Activated naive CD4-positive, alpha-beta T cell treated with anti-CD3 and anti-CD28 coated beads, Interleukin-2, amount 10 ng/mL, durations not matched to agents 7 days and 5 days (primary cell): ENCODE results near the gene LHFPL2.
A peak's percentile ranks its signal among the peaks of the same experiment; 100 is the strongest.

ENCODE experiments used
- CTCF ChIA-PET: fragments of 350-600 bp; sonication (Branson Sonifier 250); formaldehyde crosslinking; loops from one replicate; lab custom pipeline; 2021; ENCODE audit warnings: antibody characterized with exemption; lab: Charles Lee
- DNase-seq: peaks from one replicate; pipeline ENCODE4 v3.0.0-alpha.2; 2020
- H3K27ac Mint-ChIP-seq: one replicate; pipeline ENCODE4 v1.8.0; 2021; ENCODE audit warnings: mild to moderate bottlenecking, moderate library complexity, mixed read lengths
- H3K27me3 Mint-ChIP-seq: one replicate; pipeline ENCODE4 v1.8.0; 2021; ENCODE audit warnings: mild to moderate bottlenecking, mixed read lengths
- H3K36me3 Mint-ChIP-seq: one replicate; pipeline ENCODE4 v1.8.0; 2021; ENCODE audit warnings: mixed read lengths
- H3K4me1 Mint-ChIP-seq: one replicate; pipeline ENCODE4 v1.8.0; 2021; ENCODE audit warnings: mixed read lengths
- H3K4me3 Mint-ChIP-seq: one replicate; pipeline ENCODE4 v1.8.0; 2021; ENCODE audit warnings: mild to moderate bottlenecking, moderate library complexity, mixed read lengths
- H3K9me3 Mint-ChIP-seq: one replicate; pipeline ENCODE4 v1.8.0; 2021; ENCODE audit warnings: mixed read lengths

LHFPL2 gene

GRCh38 chr5:78657201-78657600 is 8.6 kb upstream of the LHFPL2 start:
- CTCF ChIA-PET: no interaction called here
- Mint-ChIP-seq H3K9me3 (no peaks in the 10 kb centered on the region), H3K27me3 (peaks cover 27% of the 10 kb centered on the region), H3K4me3 (no peak overlapping the region), H3K4me1 (no peaks in the 10 kb centered on the region), H3K27ac (no peak overlapping the region), H3K36me3 (no peaks in the 10 kb centered on the region)
- no peak for DNase-seq

GRCh38 chr5:78655746-78656290 is 7.2 kb upstream of the LHFPL2 start:
- CTCF ChIA-PET: no interaction called here
- Mint-ChIP-seq H3K4me1 (no peaks in the 10 kb centered on the region), H3K27ac (no peak overlapping the region), H3K4me3 (no peak overlapping the region), H3K27me3 (peaks cover 30% of the 10 kb centered on the region), H3K36me3 (no peaks in the 10 kb centered on the region), H3K9me3 (no peaks in the 10 kb centered on the region)
- no peak for DNase-seq

GRCh38 chr5:78654386-78654785 is 5.8 kb upstream of the LHFPL2 start:
- no peak overlapping the region for H3K4me3 Mint-ChIP-seq
- peaks cover 6% of the 10 kb centered on the region for H3K4me1 Mint-ChIP-seq
- no peaks in the 10 kb centered on the region for H3K9me3 Mint-ChIP-seq
- H3K36me3 Mint-ChIP-seq: no peaks in the 10 kb centered on the region
- H3K27me3 Mint-ChIP-seq: peaks cover 43% of the 10 kb centered on the region
- DNase-seq: no peak
- H3K27ac Mint-ChIP-seq: no peak overlapping the region
- CTCF ChIA-PET: no interaction called here

DNA sequence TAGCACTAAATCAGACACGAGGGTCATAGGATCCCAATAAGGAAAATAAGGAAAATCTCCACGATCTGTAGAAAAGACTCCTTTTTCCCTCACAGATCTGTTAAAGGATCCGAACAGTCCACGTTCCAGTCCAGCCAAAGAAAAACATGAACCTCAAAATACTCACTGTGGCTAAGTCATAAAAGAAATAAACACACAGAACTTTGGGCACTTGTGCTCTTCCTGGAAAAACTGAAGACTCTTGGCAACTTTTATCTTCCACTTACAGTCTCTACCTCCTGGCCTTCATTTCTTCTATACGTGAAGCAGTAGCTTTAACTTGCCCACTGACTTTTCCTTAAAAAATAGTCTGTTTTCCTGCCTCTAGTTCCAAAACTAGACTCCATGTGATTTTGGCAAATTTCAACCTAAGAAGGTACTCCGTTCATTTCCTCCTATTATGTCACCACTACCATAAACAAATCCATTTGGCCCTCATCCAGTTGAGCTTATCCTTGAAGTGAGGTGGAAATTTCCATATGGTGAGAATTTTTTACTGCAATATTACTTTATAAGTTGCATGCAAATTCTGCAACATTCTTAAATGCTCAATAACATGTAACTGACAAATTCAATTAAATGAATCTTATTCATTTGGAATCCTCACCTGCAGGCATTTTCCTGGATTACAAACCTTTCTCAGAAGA is 5.3 kb upstream of the LHFPL2 start:
- Mint-ChIP-seq H3K9me3 (no peaks in the 10 kb centered on the region), H3K36me3 (no peaks in the 10 kb centered on the region), H3K4me1 (peaks cover 6% of the 10 kb centered on the region), H3K27ac (no peak overlapping the region), H3K4me3 (no peak overlapping the region), H3K27me3 (peaks cover 46% of the 10 kb centered on the region)
- CTCF ChIA-PET: no interaction called here
- DNase-seq: no peak

DNA sequence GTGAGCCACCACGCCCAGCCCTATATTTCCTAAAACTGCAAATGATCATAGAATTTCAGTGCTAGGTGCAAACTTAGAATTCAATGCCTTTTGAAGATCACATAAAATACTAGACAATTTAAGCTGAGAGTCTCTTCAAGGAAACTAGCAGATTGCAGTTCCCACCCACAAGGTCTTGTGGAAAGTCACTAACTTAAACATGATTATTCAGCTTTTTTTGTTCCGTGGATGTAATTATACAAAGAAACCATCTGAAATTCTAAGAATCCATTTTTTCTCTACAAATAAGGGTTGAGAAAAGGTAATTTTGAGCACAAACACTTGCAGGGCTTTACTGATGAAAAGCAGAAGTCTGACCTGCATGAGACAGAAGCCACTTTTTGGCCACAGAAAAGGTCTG is 4.5 kb upstream of the LHFPL2 start:
- no peak overlapping the region for H3K27ac Mint-ChIP-seq
- peaks cover 45% of the 10 kb centered on the region for H3K27me3 Mint-ChIP-seq
- H3K4me3 Mint-ChIP-seq: no peak overlapping the region
- no peaks in the 10 kb centered on the region for H3K36me3 Mint-ChIP-seq
- CTCF ChIA-PET: no interaction called here
- H3K4me1 Mint-ChIP-seq: peaks cover 6% of the 10 kb centered on the region
- DNase-seq: no peak
- no peaks in the 10 kb centered on the region for H3K9me3 Mint-ChIP-seq

- no peak for DNase-seq
- Mint-ChIP-seq H3K4me1 (peaks cover 14% of the 10 kb centered on the region), H3K36me3 (no peaks in the 10 kb centered on the region), H3K9me3 (no peaks in the 10 kb centered on the region), H3K27me3 (peaks cover 60% of the 10 kb centered on the region), H3K4me3 (no peak overlapping the region), H3K27ac (no peak overlapping the region)
- CTCF ChIA-PET: no interaction called here
These were observed 2.9 kb upstream of the LHFPL2 start for GRCh38 chr5:78651468-78651867.

- Mint-ChIP-seq H3K27me3 (peaks cover 67% of the 10 kb centered on the region), H3K27ac (no peak overlapping the region), H3K4me1 (peaks cover 14% of the 10 kb centered on the region), H3K4me3 (no peak overlapping the region), H3K9me3 (no peaks in the 10 kb centered on the region), H3K36me3 (no peaks in the 10 kb centered on the region)
- DNase-seq: no peak
- CTCF ChIA-PET: no interaction called here
These were observed 2.0 kb upstream of the LHFPL2 start for GRCh38 chr5:78650531-78650930.

DNA sequence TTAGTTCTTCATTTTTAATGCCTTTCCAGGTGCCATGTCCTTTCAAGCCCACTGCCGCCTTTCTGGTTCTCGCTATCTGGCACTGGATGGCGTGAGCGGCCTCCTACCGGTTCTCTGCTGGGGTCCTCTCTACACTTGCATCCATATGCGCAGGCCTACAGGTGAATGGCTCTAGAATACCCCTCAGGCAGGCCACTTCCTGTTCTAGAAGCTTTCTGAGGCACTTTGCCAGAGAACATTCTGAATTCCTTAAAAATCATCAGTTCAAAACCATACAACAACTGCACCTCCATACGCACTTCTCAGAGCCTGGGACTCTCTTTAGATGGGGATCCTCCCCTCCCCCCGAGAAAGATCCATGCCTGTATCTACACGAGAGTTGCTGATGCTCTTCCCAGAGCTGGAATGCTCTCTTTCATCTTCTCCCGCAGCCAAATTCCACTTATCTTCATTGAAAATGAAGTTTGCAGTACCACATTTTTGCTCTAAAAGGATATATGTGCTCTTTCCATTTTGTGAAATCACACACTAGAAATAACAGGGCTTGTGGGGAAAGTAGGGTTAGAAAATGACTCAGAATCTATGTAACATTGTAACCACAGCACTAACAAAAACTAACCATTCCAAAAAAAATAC is 1.4 kb upstream of the LHFPL2 start:
- H3K27me3 Mint-ChIP-seq: peaks cover 68% of the 10 kb centered on the region
- CTCF ChIA-PET: no interaction called here

DNA sequence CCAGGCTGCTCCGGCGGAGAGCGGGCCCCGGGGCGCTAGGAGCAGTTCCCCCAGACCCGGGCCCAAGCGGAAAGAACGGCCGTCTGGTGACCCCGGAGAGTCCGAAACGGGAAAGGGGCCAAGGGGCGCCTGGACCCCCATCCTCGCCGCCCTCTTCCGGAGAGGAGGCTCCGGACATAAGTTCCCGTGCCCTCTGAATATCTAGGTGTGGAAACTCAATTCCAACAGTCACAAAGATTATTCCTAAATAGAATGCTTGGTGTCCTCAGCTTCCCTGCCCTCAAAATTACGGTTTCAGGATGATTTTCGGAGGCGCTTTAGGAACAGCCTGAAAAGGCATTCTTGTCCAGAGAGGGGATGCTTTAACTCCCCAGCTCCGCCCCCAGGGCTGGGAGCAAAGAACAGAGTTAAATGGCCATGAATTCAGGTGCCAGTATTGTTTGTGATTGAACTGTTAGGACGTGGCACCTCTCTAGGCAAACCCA is 681 bp upstream of the LHFPL2 start:
- Mint-ChIP-seq H3K27ac (no peak overlapping the region), H3K9me3 (no peaks in the 10 kb centered on the region), H3K4me1 (peaks cover 14% of the 10 kb centered on the region), H3K4me3 (peak overlapping the region; percentile 65), H3K36me3 (no peaks in the 10 kb centered on the region), H3K27me3 (peaks cover 74% of the 10 kb centered on the region)
- DNase-seq: no peak
- CTCF ChIA-PET: no interaction called here

More for the DNA sequence above, 1.4 kb upstream of the LHFPL2 start:
- Mint-ChIP-seq H3K4me1 (peaks cover 14% of the 10 kb centered on the region), H3K36me3 (no peaks in the 10 kb centered on the region), H3K27ac (no peak overlapping the region), H3K9me3 (no peaks in the 10 kb centered on the region), H3K4me3 (peak overlapping the region; percentile 65)
- no peak for DNase-seq

DNA sequence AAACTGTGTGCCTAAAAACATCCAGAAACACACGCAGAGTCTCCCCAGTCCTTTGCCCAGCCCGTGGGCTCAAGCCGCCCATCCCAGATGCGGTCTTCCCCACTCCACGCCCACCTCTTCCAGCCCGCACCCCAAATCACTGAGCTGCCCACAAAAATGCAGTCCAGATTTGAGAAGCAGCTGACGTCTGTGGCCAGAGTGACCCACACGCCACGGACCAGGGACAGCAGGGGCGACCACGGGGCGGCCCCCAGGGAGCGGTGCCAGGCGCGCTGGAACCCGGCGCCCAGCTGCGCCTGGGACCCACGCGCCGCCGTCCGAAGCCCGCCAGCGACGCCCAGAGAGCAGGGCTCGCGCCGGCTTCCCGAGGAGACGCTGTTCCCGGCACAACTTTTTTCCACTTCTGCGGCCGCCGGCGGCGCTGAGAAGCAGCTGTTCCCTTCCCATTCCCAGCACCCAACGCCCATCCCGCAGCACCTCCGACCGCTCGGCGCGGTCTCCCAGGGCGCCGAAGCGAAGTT is 674 bp downstream of the LHFPL2 start:
- CTCF ChIA-PET: interaction anchor here (0.9 kb wide), 1 partner anchor 15 kb away, joined by 3 read pairs; no protein-coding TSS in a partner anchor
- peaks cover 75% of the 10 kb centered on the region for H3K27me3 Mint-ChIP-seq
- no peak overlapping the region for H3K27ac Mint-ChIP-seq
- peaks cover 14% of the 10 kb centered on the region for H3K4me1 Mint-ChIP-seq
- H3K9me3 Mint-ChIP-seq: no peaks in the 10 kb centered on the region
- H3K4me3 Mint-ChIP-seq: peak overlapping the region; percentile 49
- DNase-seq: no peak
- no peaks in the 10 kb centered on the region for H3K36me3 Mint-ChIP-seq

GRCh38 chr5:78647351-78647818 is 1.2 kb downstream of the LHFPL2 start:
- no peaks in the 10 kb centered on the region for H3K36me3 Mint-ChIP-seq
- H3K27me3 Mint-ChIP-seq: peaks cover 77% of the 10 kb centered on the region
- H3K4me3 Mint-ChIP-seq: peak overlapping the region; percentile 49
- H3K4me1 Mint-ChIP-seq: peaks cover 14% of the 10 kb centered on the region
- no peaks in the 10 kb centered on the region for H3K9me3 Mint-ChIP-seq
- DNase-seq: no peak
- CTCF ChIA-PET: interaction anchor here (0.6 kb wide), 1 partner anchor 19 kb away, joined by 3 read pairs; no protein-coding TSS in a partner anchor
- H3K27ac Mint-ChIP-seq: no peak overlapping the region

GRCh38 chr5:78644741-78645300 is 3.8 kb downstream of the LHFPL2 start:
- Mint-ChIP-seq H3K27me3 (peaks cover 73% of the 10 kb centered on the region), H3K9me3 (no peaks in the 10 kb centered on the region), H3K27ac (no peak overlapping the region), H3K4me1 (peaks cover 11% of the 10 kb centered on the region), H3K4me3 (no peak overlapping the region), H3K36me3 (no peaks in the 10 kb centered on the region)
- no peak for DNase-seq
- CTCF ChIA-PET: no interaction called here

GRCh38 chr5:78644129-78644528 is 4.4 kb downstream of the LHFPL2 start:
- CTCF ChIA-PET: no interaction called here
- Mint-ChIP-seq H3K4me3 (no peak overlapping the region), H3K27ac (no peak overlapping the region), H3K27me3 (peaks cover 67% of the 10 kb centered on the region), H3K9me3 (no peaks in the 10 kb centered on the region), H3K4me1 (peaks cover 8% of the 10 kb centered on the region), H3K36me3 (no peaks in the 10 kb centered on the region)
- no peak for DNase-seq

- Mint-ChIP-seq H3K4me1 (peaks cover 7% of the 10 kb centered on the region), H3K27me3 (peaks cover 55% of the 10 kb centered on the region), H3K36me3 (no peaks in the 10 kb centered on the region), H3K4me3 (no peak overlapping the region), H3K27ac (no peak overlapping the region), H3K9me3 (no peaks in the 10 kb centered on the region)
- DNase-seq: no peak
- CTCF ChIA-PET: no interaction called here
These were observed 5.9 kb downstream of the LHFPL2 start for GRCh38 chr5:78642701-78643100.
